Progenitor cell of endocrine pancreas (in vitro differentiated cells): Measurements from ENCODE around the gene CKLF. TPM values are rescaled to one million over a fixed set of nuclear protein-coding genes. Genes with fewer than 3 reads are reported as not detected.
"Not testable (repeated sequence)": the region's sequence is repeated elsewhere in the genome, so short reads cannot be mapped to it uniquely, and the experiment has no call there.

ENCODE experiments used
- DNase-seq: peaks from one replicate; pipeline ENCODE4 v3.0.0; 2021; ENCODE audit warnings: low spot score; ENCODE audit not compliant: unreplicated experiment
- H3K27ac Mint-ChIP-seq: 2 replicates; pipeline ENCODE4 v1.8.0; 2021; ENCODE audit warnings: mild to moderate bottlenecking, moderate library complexity, mixed read lengths
- H3K27me3 Mint-ChIP-seq: 2 replicates; pipeline ENCODE4 v1.8.0; 2021; ENCODE audit warnings: mixed read lengths
- H3K36me3 Mint-ChIP-seq: 2 replicates; pipeline ENCODE4 v1.8.0; 2022; ENCODE audit warnings: mixed read lengths; ENCODE audit not compliant: insufficient read depth
- H3K4me1 Mint-ChIP-seq: 2 replicates; pipeline ENCODE4 v1.8.0; 2021; ENCODE audit warnings: low read depth, mixed read lengths
- H3K4me3 Mint-ChIP-seq: 2 replicates; pipeline ENCODE4 v1.8.0; 2021; ENCODE audit warnings: low read depth, mild to moderate bottlenecking, moderate library complexity, mixed read lengths
- H3K9me3 Mint-ChIP-seq: 2 replicates; pipeline ENCODE4 v1.8.0; 2021; ENCODE audit warnings: low read depth, mixed read lengths
- CTCF ChIP-seq: fragments of 200-600 bp; sonication (generic); IDR thresholded peaks from one replicate; pipeline ENCODE4 v1.5.0; 2021; ENCODE audit warnings: antibody characterized with exemption, mild to moderate bottlenecking; ENCODE audit not compliant: unreplicated experiment
- total RNA-seq: library from RNA; stranded (reverse); gene quantifications from 2 replicates; pipeline ENCODE4 v1.2.1, GENCODE V29; 2021

CKLF gene
- total RNA-seq, 1 donor from 2014 or later: 35.6 TPM

GRCh38 chr16:66563574-66564334, 11.4 kb downstream of the CKLF start:
- H3K9me3 Mint-ChIP-seq: no peaks in the 10 kb centered on the region
- H3K36me3 Mint-ChIP-seq: peaks cover 14% of the 10 kb centered on the region
- H3K27ac Mint-ChIP-seq: no peak overlapping the region
- no peaks in the 10 kb centered on the region for H3K27me3 Mint-ChIP-seq
- no peak for DNase-seq
- no peak overlapping the region for H3K4me3 Mint-ChIP-seq
- peaks cover 11% of the 10 kb centered on the region for H3K4me1 Mint-ChIP-seq
- TF ChIP-seq CTCF: no peak

GRCh38 chr16:66566051-66566901, 13.9 kb downstream of the CKLF start, which contains the start of gene CMTM1:
CMTM1 (plus strand) TSS chr16:66566439; CDS start chr16:66566514, 75 bp downstream.
- no peak within 1 kb of the TSS for H3K4me3 Mint-ChIP-seq
- TF ChIP-seq CTCF: no peak
- peaks cover 6% of the 10 kb centered on the region for H3K4me1 Mint-ChIP-seq
- no peak within 1 kb of the TSS for H3K27ac Mint-ChIP-seq
- H3K36me3 Mint-ChIP-seq: peaks cover 12% of the 10 kb centered on the region
- DNase-seq: no peak
- no peaks in the 10 kb centered on the region for H3K27me3 Mint-ChIP-seq
- no peaks in the 10 kb centered on the region for H3K9me3 Mint-ChIP-seq

GRCh38 chr16:66567270-66567669, 14.9 kb downstream of the CKLF start:
- not testable (repeated sequence) for H3K27me3 Mint-ChIP-seq, H3K4me1 Mint-ChIP-seq, DNase-seq, H3K27ac Mint-ChIP-seq, H3K4me3 Mint-ChIP-seq, H3K9me3 Mint-ChIP-seq
- peaks cover 12% of the 10 kb centered on the region for H3K36me3 Mint-ChIP-seq

- no peak for TF ChIP-seq CTCF
- no peaks in the 10 kb centered on the region for H3K27me3 Mint-ChIP-seq
- H3K27ac Mint-ChIP-seq: no peak overlapping the region
- no peak overlapping the region for H3K4me3 Mint-ChIP-seq
- H3K4me1 Mint-ChIP-seq: no peaks in the 10 kb centered on the region
- H3K36me3 Mint-ChIP-seq: peaks cover 11% of the 10 kb centered on the region
- no peak for DNase-seq
- no peaks in the 10 kb centered on the region for H3K9me3 Mint-ChIP-seq
These were observed 16.0 kb downstream of the CKLF start for GRCh38 chr16:66568355-66568754.

GRCh38 chr16:66569131-66569530, 16.8 kb downstream of the CKLF start:
- no peak for TF ChIP-seq CTCF
- Mint-ChIP-seq H3K4me3 (no peak overlapping the region), H3K36me3 (peaks cover 7% of the 10 kb centered on the region), H3K27me3 (no peaks in the 10 kb centered on the region), H3K9me3 (no peaks in the 10 kb centered on the region), H3K4me1 (no peaks in the 10 kb centered on the region), H3K27ac (no peak overlapping the region)
- no peak for DNase-seq
